Naive B cell (primary cell): ENCODE measurements around the gene ZNF585A. TPM values are rescaled to one million over a fixed set of nuclear protein-coding genes. Genes with fewer than 3 reads are reported as not detected.
"Not testable (repeated sequence)": the region's sequence is repeated elsewhere in the genome, so short reads cannot be mapped to it uniquely, and the experiment has no call there.

Experiments
- ATAC-seq, 2 donors: fragments of 150-1000 bp; cut with Tn5 transposase; 2 replicates each; pipeline ENCODE4 v1.10.0; 2021; ENCODE audit warnings: low read depth in 2 of 2, mild to moderate bottlenecking in 2 of 2, moderate library complexity in 2 of 2
- DNase-seq: peaks from one replicate; pipeline ENCODE4 v3.0.0; 2022
- H3K27ac Mint-ChIP-seq, 6 donors: one replicate each; pipeline ENCODE4 v1.8.0; 2020 to 2022; ENCODE audit warnings: mild to moderate bottlenecking in 6 of 6, mixed read lengths in 6 of 6, moderate library complexity in 5 of 6, inconsistent platforms in 2 of 6
- H3K27me3 Mint-ChIP-seq, 3 donors: one replicate each; pipeline ENCODE4 v1.8.0; 2021 to 2022; ENCODE audit warnings: mixed read lengths in 3 of 3, mild to moderate bottlenecking in 1 of 3
- H3K36me3 Mint-ChIP-seq, 2 donors: one replicate each; pipeline ENCODE4 v1.8.0; 2020 to 2022; ENCODE audit warnings: mixed read lengths in 2 of 2, inconsistent platforms in 1 of 2, mild to moderate bottlenecking in 1 of 2
- H3K4me1 Mint-ChIP-seq, 3 donors: one replicate each; pipeline ENCODE4 v1.8.0; 2020 to 2022; ENCODE audit warnings: mixed read lengths in 3 of 3, inconsistent platforms in 1 of 3, mild to moderate bottlenecking in 1 of 3, moderate library complexity in 1 of 3
- H3K4me3 Mint-ChIP-seq, 8 donors: one replicate each; pipeline ENCODE4 v1.8.0; 2020 to 2022; ENCODE audit warnings: mild to moderate bottlenecking in 8 of 8, mixed read lengths in 8 of 8, moderate library complexity in 8 of 8, inconsistent platforms in 2 of 8
- H3K9me3 Mint-ChIP-seq, 7 donors: one replicate each; pipeline ENCODE4 v1.8.0; 2020 to 2022; ENCODE audit warnings: mixed read lengths in 7 of 7, mild to moderate bottlenecking in 5 of 7, inconsistent platforms in 2 of 7, moderate library complexity in 1 of 7
- polyA plus RNA-seq, 6 donors: library from polyadenylated mRNA; unstranded; fragments of 300-500 nt; fragmentation: Illumina TruSeq; gene quantifications; one replicate each; pipeline ENCODE4 v1.2.3, GENCODE V29; 2021; ENCODE audit warnings: low read depth in 6 of 6

ZNF585A gene
- polyA plus RNA-seq, 6 donors from 2014 or later = 29.8 to 62.0 (median 58.7) TPM

- DNase-seq = no peak
- no peaks in the 10 kb centered on the region for H3K4me1 Mint-ChIP-seq
- no peak for ATAC-seq
- H3K27ac Mint-ChIP-seq = no peak overlapping the region
- H3K4me3 Mint-ChIP-seq = no peak overlapping the region
- H3K36me3 Mint-ChIP-seq = peaks cover 58 to 70% of the 10 kb centered on the region in 2 donors
- H3K9me3 Mint-ChIP-seq = peaks cover 23 to 83% (median 73%) of the 10 kb centered on the region in 7 donors
- no peaks in the 10 kb centered on the region for H3K27me3 Mint-ChIP-seq
These were observed 24.3 kb downstream of the ZNF585A start for GRCh38 chr19:37148214-37148613.

DNA sequence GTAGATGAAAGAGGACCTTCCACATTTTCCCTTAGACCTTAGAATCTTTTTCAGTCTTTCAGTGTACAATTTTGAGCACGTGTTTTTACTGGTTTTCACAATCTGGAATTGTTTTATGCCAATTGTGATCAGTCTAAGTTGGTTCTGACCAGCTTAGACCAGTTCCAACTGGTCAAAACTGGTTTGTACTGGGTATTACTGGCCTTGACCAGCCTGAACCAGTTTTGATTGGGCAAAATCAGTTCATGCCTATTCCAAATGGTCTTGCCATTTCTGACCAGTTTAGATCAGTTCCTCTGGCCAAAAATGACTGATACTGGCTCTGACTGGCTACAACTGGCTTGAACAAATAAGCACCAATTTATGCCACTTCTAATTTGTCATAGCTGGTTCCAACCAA, 36.4 kb downstream of the ZNF585A start:
- H3K4me1 Mint-ChIP-seq = no peaks in the 10 kb centered on the region
- peaks cover 37 to 50% of the 10 kb centered on the region in 2 donors for H3K36me3 Mint-ChIP-seq
- no peaks in the 10 kb centered on the region for H3K27me3 Mint-ChIP-seq
- no peak overlapping the region for H3K4me3 Mint-ChIP-seq
- no peak for DNase-seq
- H3K27ac Mint-ChIP-seq = no peak overlapping the region
- H3K9me3 Mint-ChIP-seq = peaks cover 32 to 95% (median 79%) of the 10 kb centered on the region in 7 donors
- no peak for ATAC-seq

GRCh38 chr19:37128821-37129177, 43.7 kb downstream of the ZNF585A start:
- Mint-ChIP-seq H3K4me3 (no peak overlapping the region), H3K27ac (no peak overlapping the region), H3K4me1 (peaks cover 0 to 4% (median 0%) of the 10 kb centered on the region in 3 donors), H3K36me3 (peaks cover 70 to 76% of the 10 kb centered on the region in 2 donors), H3K27me3 (no peaks in the 10 kb centered on the region), H3K9me3 (peaks cover 38 to 99% (median 94%) of the 10 kb centered on the region in 7 donors)
- no peak for DNase-seq
- no peak for ATAC-seq

DNA sequence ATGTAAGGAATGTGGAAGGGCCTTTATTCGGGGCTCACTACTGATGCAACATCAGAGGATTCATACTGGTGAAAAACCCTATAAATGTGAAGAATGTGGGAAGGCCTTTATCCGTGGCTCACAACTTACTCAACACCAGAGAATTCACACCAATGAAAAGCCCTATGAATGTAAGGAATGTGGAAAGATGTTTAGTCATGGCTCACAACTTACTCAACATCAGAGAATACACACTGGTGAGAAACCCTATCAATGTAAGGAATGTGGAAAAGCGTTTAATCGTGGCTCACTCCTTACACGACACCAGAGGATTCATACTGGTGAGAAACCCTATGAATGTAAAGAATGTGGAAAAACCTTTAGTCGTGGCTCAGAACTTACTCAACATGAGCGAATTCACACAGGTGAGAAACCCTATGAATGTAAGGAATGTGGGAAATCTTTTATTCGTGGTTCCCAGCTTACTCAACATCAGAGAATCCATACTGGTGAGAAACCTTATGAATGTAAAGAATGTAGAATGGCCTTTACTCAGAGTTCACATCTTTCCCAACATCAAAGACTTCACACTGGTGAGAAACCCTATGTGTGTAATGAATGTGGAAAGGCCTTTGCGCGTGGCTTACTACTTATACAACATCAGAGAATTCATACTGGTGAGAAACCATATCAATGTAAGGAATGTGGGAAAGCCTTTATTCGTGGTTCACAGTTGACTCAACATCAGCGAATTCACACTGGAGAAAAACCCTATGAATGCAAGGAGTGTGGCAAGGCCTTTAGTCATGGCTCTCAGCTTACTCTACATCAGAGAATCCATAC, 44.3 kb downstream of the ZNF585A start:
- ATAC-seq = no peak
- peaks cover 66 to 74% of the 10 kb centered on the region in 2 donors for H3K36me3 Mint-ChIP-seq

GRCh38 chr19:37122093-37122492, 50.4 kb downstream of the ZNF585A start:
- DNase-seq, H3K4me1 Mint-ChIP-seq, H3K27ac Mint-ChIP-seq, H3K4me3 Mint-ChIP-seq, H3K27me3 Mint-ChIP-seq, ATAC-seq: not testable (repeated sequence)
- peaks cover 26 to 74% (median 55%) of the 10 kb centered on the region in 7 donors for H3K9me3 Mint-ChIP-seq
- peaks cover 32 to 57% of the 10 kb centered on the region in 2 donors for H3K36me3 Mint-ChIP-seq

More for the DNA sequence above, 44.3 kb downstream of the ZNF585A start:
- Mint-ChIP-seq H3K4me1 (peaks cover 0 to 4% (median 0%) of the 10 kb centered on the region in 3 donors), H3K27ac (no peak overlapping the region), H3K4me3 (no peak overlapping the region), H3K27me3 (no peaks in the 10 kb centered on the region), H3K9me3 (peaks cover 34 to 99% (median 92%) of the 10 kb centered on the region in 7 donors)
- DNase-seq = no peak

DNA sequence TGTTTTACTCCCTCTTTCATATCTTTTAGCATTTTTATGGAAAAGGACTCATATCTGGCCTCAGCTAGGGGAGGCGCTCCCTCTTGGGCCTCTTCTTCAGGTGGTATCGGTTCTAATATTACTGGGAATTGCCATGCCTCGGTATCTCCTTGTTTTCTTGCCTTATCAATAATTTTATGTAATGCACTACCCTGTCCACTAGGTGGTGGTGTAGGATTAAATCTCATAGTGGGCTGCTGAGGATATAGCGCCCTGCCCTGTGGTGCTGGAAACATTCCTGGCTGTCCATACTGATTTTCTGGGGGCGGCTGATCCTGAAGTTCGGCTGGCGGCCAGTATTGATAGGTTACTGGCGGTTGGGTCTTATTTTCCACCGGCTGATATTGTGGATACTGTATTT, 58.5 kb downstream of the ZNF585A start:
- Mint-ChIP-seq H3K4me3 (no peak overlapping the region), H3K4me1 (no peaks in the 10 kb centered on the region), H3K27me3 (no peaks in the 10 kb centered on the region), H3K36me3 (peaks cover 65 to 66% of the 10 kb centered on the region in 2 donors), H3K27ac (no peak overlapping the region), H3K9me3 (peaks cover 17 to 88% (median 76%) of the 10 kb centered on the region in 7 donors)
- DNase-seq = no peak
- no peak for ATAC-seq

DNA sequence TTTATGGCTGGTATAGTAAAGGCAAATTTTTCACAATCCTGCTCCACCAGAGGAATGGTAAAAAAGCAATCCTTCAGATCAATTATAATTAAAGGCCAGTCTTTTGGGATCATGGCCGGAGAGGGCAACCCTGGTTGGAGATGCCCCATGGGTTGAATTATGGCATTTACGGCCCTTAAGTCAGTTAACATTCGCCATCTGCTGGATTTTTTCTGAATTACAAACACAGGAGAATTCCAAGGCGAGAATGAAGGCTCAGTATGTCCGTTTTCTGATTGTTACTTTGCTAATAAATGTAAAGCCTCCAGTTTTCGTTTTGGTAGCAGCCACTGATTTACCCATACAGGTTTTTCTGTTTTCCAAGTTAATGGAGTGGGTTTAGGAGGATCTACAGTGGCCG, 60.7 kb downstream of the ZNF585A start:
- DNase-seq, H3K27me3 Mint-ChIP-seq, H3K27ac Mint-ChIP-seq, H3K4me1 Mint-ChIP-seq, ATAC-seq, H3K4me3 Mint-ChIP-seq: not testable (repeated sequence)
- H3K36me3 Mint-ChIP-seq = peaks cover 74 to 85% of the 10 kb centered on the region in 2 donors
- H3K9me3 Mint-ChIP-seq = peaks cover 17 to 98% (median 95%) of the 10 kb centered on the region in 7 donors

- H3K27ac Mint-ChIP-seq, H3K4me3 Mint-ChIP-seq, H3K4me1 Mint-ChIP-seq, ATAC-seq, DNase-seq, H3K27me3 Mint-ChIP-seq: not testable (repeated sequence)
- H3K9me3 Mint-ChIP-seq = peaks cover 5 to 94% (median 86%) of the 10 kb centered on the region in 7 donors
- peaks cover 73 to 77% of the 10 kb centered on the region in 2 donors for H3K36me3 Mint-ChIP-seq
These were observed 68.4 kb downstream of the ZNF585A start for GRCh38 chr19:37104135-37104534.

- Mint-ChIP-seq H3K4me1 (no peaks in the 10 kb centered on the region), H3K9me3 (peaks cover 16 to 93% (median 87%) of the 10 kb centered on the region in 7 donors), H3K4me3 (no peak overlapping the region), H3K27me3 (no peaks in the 10 kb centered on the region), H3K36me3 (peaks cover 77 to 81% of the 10 kb centered on the region in 2 donors), H3K27ac (no peak overlapping the region)
- ATAC-seq (no peak), DNase-seq (no peak)
These were observed 73.9 kb downstream of the ZNF585A start for GRCh38 chr19:37098570-37098969.

DNA sequence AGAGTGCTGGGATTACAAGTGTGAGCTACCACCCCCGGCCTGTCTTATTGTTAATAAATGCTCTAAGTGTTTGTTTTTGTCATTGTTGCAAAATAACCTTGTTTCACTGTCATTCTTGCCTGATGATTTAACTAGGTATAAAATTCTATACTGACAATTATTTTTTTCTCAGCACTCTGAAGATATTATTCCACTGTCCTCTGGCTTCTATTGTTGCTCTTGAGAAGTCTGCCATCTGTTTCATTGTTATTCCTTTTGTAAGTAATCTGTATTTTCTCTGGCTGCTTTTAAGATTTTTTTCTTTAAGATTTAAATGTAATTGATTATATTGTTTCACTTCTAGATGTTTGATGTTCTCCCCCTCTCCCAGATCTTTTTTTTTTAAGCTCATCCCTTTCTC, 76.6 kb downstream of the ZNF585A start:
- Mint-ChIP-seq H3K27me3 (no peaks in the 10 kb centered on the region), H3K36me3 (peaks cover 73 to 77% of the 10 kb centered on the region in 2 donors), H3K27ac (peak overlapping the region in 2 of 6 donors; percentile 6 to 8), H3K9me3 (peaks cover 14 to 92% (median 74%) of the 10 kb centered on the region in 7 donors), H3K4me3 (no peak overlapping the region), H3K4me1 (no peaks in the 10 kb centered on the region)
- DNase-seq = no peak
- no peak for ATAC-seq

Other genes with a start within 250 kb of the ZNF585A start
- 10 to 100 TPM; 19.8 to 39.0 (median 32.1) TPM for gene ZNF420, start 94.3 kb downstream of the ZNF585A start, polyA plus RNA-seq
- 10 to 100 TPM in 3 of 6 donors, 1 to 10 TPM in 3; 4.7 to 15.1 (median 10.9) TPM for gene ZNF585B, start 37.8 kb upstream of the ZNF585A start, polyA plus RNA-seq
- gene ZNF383, start 45.5 kb upstream of the ZNF585A start, polyA plus RNA-seq = 10 to 100 TPM in 5 of 6 donors, 1 to 10 TPM in 1; 8.6 to 18.5 (median 13.9) TPM
- gene ZNF527, start 198.4 kb upstream of the ZNF585A start, polyA plus RNA-seq = 10 to 100 TPM in 3 of 6 donors, 1 to 10 TPM in 3; 7.5 to 16.7 (median 11.0) TPM